Measurements from ENCODE around the gene DCAF12.

GRCh38 chr9:34114436-34114835 is 12.1 kb downstream of the DCAF12 start:
- no peak for TF ChIP-seq CTCF (IDR thresholded peaks at IDR 0.05)
- no peak for TF ChIP-seq POLR2A (IDR thresholded peaks at IDR 0.05)

Measured in uterus (tissue), 2 donors.